Hematopoietic multipotent progenitor cell treated with erythropoietin and hydrocortisone succinate and interleukin-3 and kit ligand, for 15 days (in vitro differentiated cells): ENCODE results near the gene ST6GAL1.
"Not testable (repeated sequence)": the region's sequence is repeated elsewhere in the genome, so short reads cannot be mapped to it uniquely, and the experiment has no call there.

Experiments
- DNase-seq: peaks from one replicate; pipeline ENCODE4 v3.0.0-alpha.2; 2015; ENCODE audit warnings: low spot score

The ST6GAL1 gene

DNA sequence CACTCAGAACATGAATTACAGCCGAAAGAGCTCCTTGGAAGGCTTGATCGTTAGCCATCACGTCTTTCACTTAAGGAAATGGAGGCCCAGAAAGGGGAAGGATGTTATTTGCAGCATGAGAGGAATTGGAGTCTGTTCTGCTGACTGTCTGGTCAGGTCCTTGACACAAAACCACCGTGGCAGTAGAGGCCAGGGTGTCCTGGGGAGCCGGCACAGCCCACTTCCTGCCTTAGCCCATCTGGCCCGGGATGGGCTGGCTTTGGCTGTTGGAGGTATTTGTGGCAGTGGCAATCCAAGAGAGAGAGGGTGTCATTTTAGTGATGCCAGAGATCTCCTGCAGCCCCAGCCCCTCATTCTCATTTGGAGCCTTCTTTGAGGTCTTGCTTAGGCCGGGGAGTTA lies 37.4 kb downstream of the ST6GAL1 start:
- no peak for DNase-seq

DNA sequence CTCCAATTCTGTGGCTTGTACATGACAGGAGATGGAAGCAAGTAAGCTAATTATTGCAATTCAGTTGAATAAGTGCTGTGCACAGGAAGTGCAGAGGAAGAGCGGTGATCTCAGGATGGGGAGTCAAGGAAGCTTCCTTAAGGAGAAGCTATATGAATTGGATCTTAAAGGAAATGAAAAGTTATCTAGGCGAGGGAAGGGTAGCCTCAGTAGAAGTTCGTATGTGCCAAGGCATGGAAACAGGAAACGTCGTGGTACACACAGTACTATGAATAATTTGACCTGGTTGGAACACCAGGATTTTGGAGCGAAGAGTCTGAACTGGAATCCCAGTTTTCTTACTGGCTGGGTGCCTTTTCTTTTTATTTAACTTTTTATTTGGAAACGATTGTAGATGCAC lies 39.3 kb downstream of the ST6GAL1 start:
- no peak for DNase-seq

DNA sequence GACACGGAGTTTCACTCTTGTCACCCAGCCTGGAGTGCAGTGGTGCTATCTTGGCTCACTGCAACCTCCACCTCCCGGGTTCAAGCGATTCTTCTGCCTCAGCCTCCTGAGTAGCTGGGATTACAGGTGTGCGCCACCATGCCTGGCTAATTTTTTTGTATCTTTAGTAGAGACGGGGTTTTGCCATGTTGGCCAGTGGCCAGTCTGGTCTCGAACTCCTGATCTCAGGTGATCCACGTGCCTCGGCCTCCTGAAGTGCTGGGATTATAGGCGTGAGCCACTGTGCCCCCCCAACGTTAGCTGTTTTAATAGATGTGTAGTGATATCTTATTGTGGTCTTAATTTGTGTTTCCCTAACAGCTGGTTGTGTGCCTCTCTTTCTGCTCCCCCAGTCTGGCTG lies 40.8 kb downstream of the ST6GAL1 start:
- DNase-seq = not testable (repeated sequence)

DNA sequence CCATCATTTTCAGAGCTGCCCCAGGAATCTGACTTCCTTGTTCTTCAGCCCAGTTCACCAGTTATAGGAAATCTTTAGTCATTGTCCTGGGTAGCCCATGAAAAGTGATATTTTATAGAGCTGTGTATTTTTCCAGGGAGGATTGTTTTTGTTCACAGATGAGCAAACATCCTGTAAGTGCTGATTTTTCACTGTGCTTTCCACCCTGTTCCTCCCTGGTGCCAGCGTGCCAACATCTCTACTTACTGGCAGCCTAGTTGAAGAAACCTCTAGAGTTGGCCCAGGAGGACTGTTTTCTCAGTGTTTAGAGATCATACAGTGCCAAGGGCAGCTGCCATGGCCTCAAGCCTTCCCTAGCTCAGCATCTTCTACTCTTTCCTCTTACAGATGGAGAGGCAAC lies 41.3 kb downstream of the ST6GAL1 start:
- DNase-seq = no peak

DNA sequence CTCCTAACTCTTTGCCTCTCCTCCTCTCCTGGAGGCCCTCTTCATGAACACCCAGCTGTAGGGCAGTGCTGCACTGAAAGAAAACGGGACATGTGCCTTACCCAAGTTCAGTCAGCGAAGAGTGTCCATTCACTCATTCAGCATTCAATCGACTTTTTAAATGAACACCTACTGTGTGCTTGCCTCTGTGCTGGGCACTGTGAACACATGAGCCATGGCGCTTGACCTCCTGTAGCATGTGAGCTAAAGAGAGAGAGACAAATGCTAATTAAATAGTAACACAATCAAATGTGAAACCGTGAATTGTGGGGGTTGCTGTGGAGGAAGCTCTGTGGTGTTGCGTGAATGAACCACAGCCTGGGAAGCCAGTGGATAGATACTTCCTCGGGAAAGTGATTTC lies 43.4 kb downstream of the ST6GAL1 start:
- DNase-seq = no peak

DNA sequence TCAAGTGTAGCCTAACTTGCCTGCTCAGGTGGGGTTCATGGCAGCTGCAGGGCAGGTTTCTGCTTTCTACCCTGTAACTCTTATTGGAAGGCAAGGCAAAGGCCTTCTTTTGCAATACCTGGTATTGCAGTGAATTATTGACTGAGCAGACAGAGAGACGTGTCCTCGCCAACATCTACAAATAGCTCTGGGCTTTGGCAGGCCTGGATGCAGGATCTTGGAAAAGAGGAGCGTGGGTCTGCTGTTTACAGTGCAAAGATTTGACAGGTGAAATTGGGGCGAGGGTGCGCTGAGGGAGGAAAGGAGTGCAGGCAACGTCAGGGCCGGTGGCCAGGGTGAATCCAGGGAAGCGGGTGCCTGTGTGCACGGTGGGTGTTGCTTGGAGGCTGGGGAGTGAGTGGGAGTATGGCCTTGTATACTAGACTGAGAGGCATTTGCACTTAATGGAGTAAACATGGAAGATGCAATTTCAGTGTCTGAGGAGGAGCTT lies 44.5 kb downstream of the ST6GAL1 start:
- DNase-seq = no peak

DNA sequence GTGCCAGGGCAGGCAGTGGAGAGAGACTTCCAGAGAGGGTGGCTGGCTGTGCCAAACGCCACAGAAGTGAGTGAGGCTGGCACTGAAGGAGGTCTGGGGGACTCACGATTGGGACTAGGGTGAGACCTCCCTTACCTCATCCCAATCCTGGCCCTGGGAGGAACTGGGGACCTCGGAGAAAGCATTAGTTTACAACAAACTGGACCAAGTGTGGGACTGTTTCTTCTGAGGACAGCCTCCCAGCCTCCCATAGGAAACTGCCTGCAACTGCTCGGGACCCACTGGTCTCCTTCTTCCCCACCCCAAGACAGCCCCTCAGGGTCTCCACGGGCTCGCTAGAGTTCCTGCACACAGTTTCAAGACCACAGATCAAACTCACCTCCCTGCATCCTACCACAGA lies 45.4 kb downstream of the ST6GAL1 start:
- DNase-seq = no peak

DNA sequence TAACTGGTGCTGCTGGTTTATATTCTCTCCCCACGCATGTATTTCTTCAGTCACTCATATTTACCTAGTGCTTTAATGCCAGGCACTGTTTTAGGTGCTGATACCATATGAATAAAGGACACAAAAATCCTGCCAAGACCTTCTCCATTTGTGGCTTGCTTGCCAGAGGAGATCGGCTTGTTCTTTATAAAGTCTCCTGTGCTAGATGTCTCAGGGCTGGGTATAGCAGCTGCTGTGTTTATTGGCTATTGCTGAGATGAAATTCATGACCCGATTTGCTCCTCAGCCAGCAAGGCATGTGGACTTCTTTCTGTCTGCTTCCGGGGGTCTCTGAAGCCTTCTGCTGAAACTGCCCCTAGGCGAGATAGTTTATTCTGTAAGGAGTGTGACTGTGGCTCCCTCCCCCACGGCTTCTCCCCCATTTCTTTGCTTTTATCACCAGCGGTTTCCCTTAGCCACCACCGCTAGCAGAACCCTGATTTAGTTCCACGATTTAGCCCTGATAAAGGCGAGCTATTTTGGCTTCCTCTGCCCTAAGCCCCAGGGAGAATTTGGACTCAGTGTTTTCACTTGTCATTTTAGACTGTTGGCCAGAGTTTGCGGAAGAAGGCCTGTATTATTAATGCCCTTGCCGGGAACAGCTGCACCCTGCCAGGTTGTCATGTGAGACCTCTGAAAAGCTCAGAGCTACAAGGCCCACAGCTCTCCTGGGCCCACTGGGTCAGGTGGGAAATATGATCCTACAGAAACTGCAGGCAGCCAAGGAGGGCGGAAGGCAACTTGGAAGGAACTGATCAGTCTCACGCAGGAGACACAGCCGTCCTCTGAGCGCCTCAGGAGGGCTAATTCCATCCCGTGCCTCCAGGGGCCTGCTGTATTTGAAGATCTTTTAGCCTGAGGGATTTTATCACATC lies 46.8 kb downstream of the ST6GAL1 start:
- DNase-seq = no peak

DNA sequence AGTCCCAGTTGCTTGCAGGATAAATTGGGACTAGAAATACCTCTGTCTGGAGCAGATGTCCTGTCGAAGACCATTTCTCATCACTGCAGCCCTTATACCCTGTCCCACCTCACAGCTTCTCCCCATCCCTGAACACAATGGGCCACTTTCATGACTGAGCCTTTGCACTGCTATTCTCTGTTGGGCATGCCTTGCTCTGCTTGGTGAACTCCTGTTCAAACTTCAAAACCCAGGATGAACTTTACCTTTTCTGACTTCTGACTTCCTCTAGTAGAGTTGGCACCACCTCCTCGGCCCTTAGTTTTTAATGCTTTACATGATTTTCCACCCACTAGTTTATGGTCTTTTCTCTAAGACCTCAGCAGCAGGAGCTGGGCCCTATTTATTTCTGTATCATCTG lies 48.4 kb downstream of the ST6GAL1 start:
- no peak for DNase-seq

DNA sequence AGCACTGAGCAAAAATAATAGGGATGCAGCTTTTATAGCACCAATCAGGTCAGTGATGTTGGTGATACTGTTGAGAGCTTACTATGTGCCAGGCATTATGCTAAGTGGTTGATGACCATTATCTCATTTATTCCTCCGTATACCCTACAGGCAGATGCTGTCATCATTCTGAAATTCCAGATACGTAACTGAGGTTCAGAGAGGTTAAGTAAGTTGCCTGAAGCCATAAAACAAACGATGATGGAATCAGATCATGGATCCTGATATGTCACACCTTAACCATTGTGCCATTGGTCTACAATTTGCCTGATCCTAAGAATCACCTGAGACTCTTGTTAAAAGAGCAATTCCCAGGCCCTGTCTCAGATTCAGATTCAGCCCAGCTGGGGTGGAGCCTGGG lies 49.5 kb downstream of the ST6GAL1 start:
- no peak for DNase-seq

DNA sequence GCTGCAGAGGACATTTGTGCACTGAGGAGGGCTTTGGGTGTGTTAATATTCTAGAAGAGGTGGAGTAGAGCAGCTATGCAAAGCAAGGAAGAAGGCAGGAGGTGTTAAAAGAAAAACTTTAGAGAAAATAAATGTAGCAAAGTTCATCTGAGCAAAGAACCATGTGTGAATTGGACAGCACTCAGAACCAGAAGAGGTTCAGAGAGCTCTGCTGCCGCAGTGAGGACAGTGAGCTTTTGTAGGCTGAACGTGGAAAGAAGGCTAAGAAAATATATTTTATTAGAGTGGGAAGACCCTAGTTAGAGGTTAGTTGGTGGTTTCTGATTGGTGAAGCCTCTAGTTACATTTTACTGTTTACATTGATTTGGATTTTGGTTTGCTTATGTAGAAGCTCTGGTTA lies 50.7 kb downstream of the ST6GAL1 start:
- no peak for DNase-seq

DNA sequence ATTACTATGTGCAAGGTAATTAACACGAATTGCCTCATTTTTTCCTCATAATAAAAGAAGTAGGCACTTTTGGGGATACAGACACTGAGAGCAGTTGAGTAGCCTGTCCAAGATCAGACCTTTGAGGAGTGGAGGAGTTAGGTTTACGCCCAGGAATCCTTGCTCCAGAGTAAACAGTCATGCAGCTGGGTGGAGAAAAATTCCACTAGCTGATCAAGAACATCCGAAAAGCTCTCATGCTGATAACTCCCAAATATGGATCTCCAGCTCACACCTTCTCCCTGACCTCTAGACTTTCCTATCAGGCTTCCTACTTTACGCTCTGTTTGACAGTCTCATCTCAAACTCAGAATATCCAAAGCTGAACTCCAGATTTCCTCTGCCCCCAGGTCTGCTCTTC lies 53.3 kb downstream of the ST6GAL1 start:
- DNase-seq = no peak

DNA sequence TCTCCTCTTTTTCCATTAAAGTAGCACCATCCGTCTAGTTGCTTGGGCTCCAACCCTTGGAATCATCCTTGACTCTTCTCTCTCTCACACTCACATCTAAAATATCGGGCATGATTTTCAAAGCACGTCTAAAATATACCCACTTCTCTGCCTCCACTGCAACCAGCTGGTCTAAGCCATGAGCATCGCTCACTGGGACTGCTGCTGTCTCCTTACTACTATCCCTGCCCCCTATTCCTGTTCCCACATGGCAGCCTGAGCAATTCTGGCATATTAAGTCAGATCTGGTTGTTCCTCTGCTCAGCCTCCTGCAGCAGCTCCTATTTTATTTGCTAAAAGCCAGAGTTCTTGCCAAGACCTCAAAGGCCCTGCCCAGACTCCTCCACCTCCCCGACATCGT lies 53.7 kb downstream of the ST6GAL1 start:
- DNase-seq = no peak

DNA sequence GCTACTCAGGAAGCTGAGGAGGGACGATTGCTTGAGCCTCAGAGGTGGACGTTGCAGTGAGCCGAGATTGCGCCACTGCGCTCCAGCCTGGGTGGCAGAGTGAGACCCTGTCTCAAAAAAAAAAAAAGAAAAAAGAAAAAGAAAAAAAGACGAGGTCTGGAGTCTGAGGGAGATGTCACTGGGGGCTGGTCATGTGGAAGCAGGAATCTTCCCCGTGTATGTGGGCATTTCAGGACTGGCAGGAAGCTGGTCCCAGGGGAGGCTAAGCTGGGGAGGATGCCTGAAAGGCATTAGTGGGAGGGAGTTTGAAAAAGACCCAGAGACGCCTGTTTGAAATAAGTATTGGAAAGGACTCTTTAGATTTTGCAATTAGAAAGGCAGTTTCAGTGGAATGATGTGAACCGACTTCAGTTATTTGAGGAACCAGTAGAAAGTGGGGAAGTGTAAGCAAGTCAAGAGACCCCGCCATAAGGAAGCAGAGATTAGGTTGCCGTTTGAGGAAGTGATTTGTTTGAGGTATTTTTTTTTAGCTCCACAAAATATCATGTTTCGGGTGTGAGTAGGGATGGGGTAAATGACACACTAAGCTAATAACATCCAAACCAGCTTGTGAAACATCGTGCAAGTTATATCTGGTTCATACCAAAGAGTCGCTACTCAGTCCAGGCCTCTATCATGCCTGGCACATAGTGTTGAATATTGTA lies 55.5 kb downstream of the ST6GAL1 start:
- no peak for DNase-seq

DNA sequence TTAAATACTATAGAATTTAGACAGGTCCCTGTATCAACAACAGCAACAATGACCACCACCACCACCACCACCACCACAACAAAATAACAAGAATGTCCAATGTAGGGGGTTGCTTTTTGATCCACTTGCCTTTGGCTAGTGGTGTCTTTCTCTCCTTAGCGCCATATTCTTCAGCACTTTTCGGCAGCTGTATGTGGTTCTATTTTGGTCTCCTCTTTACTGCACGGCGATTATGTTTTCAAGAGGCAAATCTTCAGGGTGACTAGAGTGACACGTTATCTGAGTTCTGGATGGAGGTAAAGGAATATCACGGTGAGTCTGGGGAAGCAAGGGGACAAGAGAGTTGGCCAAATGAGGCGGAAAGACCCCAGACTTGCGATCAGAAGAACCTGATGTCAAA lies 56.1 kb downstream of the ST6GAL1 start:
- no peak for DNase-seq

DNA sequence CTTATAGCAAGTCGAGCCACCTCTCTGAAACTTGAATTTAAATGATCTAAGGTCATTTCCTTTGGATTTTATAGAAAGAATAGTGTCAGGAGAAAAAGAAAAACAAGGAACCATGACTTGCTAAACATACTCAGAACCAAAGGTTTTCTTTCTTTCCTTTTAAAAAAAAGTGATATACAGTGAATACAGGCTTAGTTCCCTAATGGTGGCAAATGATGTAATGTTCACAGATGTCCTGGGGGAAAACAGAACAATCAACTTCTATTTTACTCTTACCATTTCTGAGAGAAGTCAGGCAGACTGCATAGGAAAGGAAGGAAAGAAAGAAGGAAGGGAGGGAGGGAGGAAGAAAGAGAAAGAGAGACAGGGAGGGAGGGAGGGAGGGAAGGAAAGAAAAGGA lies 56.5 kb downstream of the ST6GAL1 start:
- DNase-seq = no peak

DNA sequence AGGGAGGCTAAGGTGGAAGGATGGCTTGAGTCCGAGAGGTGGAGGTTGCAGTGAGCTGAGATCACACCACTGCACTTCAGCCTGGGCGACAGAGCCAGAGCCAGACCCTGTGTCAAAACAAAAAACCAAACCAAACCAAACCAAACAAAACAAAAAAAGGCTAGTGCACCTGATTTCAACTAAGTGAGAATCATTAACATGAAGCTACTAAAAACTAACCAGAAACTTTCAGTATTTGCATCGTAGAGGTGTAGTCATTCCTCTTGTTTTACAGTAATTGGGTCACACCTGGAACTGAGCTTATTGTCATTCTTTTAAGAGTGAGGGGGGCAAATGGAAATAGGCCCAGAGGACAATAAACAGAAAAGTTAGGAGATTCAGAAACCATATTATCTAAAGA lies 58.5 kb downstream of the ST6GAL1 start:
- no peak for DNase-seq

DNA sequence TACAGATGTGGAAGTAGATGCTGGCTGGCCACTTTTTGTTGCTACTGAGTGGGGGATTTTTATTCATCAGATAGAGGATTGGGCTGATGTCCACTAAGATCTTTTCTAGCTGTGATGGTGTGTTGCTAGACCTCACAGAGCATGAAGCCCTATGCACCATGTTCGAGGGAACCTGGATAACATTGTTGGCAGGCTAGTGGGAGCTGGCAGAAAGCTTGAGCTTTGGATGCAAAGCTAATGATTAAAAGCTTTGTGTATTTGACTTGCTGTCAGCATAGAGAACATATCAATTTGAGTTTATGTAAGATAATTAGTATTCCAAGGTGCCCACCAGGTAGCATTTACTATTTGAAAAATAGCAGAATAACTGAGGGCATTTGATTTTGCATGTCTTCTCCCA lies 59.1 kb downstream of the ST6GAL1 start:
- DNase-seq = no peak

DNA sequence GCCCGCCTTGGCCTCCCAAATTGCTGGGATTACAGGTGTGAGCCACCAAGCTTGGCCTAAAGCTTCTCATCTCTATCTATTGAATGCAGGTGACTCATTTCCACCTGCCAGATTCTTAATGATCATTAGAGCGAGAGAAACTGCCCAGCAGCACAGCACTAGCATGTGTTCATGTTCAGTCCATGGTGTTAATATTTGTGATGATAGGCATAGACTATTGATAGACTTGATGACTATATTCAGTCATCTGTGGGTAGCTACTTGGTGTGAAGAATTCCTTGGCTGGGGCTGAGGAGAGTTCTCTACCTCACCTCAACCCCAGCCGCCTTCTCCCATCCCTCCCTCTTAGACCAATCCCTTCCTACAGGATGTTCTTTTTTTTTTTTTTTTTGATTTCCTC lies 60.0 kb downstream of the ST6GAL1 start:
- no peak for DNase-seq

DNA sequence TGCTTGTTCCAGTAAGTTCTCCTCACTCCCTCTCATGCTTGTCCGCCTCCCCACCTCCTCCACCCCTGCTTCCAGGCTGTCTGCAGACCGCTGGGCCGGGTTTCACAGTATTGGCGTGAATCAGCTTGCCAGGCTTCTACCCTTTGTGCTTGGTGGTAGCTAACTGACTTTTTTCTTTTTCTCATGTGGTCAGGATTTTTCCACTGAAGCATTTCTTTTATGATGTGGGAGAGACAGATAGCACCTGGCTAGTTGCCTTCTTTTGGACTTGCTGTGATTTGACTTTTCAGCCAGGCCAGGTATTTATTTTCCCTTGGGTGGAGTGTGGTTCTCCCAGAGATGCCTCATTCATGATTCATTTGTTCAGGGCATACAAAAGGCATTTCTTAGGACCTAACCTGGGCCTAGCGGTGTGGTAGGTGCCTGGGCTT lies 60.6 kb downstream of the ST6GAL1 start:
- DNase-seq = no peak

DNA sequence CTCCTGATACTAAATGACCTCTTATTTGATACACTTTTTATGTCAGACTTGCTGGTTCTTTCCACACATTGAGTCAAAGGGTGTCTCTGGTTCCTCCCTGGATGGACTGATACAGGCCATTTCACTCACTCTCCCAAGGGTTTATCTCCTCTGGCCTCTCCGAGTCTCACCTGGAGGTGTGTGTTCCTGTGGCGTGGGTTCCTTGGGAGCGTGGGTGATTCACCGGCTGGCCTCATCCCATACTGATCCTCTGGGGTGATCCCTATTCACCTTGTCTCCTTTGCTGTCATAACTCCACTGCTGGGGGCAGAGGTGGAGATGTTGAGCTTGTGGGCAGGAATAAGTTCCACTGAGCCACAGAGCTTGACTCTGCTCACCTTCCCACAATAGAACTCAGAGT lies 61.1 kb downstream of the ST6GAL1 start:
- no peak for DNase-seq

DNA sequence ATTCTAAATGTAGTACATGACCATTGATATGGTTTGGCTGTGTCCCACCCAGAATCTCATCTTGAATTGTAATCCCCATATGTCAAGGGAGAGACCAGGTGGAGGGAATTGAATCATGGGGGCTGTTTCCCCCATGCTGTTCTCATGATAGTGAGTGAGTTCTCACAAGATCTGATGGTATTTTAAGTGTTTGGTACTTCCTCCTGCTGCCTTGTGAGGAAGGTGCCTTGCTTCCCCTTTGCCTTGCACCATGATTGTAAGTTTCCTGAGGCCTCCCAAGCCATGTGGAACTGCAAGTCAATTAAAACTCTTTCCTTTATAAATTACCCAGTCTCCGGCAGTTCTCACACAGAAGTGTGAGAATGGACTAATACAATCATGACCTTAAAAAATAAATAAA lies 61.8 kb downstream of the ST6GAL1 start:
- not testable (repeated sequence) for DNase-seq

DNA sequence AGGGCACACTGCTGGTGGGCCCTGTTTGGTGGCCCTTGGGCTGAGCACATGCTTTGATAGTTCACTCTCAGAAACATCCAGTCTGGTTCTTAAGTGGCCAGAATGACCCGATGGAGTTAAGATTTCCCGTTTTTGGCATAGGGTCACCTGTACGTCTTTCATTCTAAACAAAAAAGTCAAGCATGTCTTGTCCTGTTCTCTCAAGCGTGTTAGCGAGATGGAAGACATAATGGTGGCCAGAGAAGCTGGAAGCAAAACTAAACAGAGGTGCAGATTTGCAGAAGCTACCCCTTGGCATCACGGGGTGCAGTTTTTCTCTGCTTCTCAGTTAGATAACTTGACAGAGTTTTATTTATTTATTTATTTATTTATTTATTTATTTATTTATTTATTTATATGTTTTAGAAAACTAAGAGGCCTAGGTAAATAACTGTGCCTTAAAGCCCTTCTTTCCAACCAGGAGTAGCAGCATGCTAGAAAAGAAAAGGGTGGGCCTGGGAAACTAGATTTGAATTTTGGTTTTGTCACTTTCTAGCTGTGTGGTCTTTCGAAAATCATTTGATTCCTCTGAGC lies 63.0 kb downstream of the ST6GAL1 start:
- DNase-seq = no peak
